Measurements from ENCODE around the gene TAX1BP1.

- TF ChIP-seq CTCF (IDR thresholded peaks at IDR 0.05), result peak; percentile 38 to 56 (median 46)
- no peak for TF ChIP-seq POLR2A (IDR thresholded peaks at IDR 0.05)
These were observed 44.6 kb downstream of the TAX1BP1 start for GRCh38 chr7:27784399-27785053.
